ENCODE measurements around the gene CCDC194. TPM values are rescaled to one million over a fixed set of nuclear protein-coding genes. Genes with fewer than 3 reads are reported as not detected.

CCDC194 gene
- total and polyA plus RNA-seq, 2 of the 8 experiments (the other 6 are each of a cell fraction or from before 2014, with no cell fraction given): 0.33 TPM; not detected in 1

- peaks cover 0 to 4% (median 3%) of the 10 kb centered on the region in 4 experiments; a peak in 3 of 7 replicates for H3K4me1 ChIP-seq (replicated peaks in 1 of 4; ENCODE audit: control insufficient read depth in 3 of 4, insufficient read depth in 4 of 4, low read length in 3 of 4)
- no peak overlapping the region for H4K8ac ChIP-seq (ENCODE audit: extremely low read depth, insufficient read depth, low read length)
- H3K79me2 ChIP-seq (ENCODE audit: control insufficient read depth in 1 of 2, insufficient read depth in 2 of 2, low read length in 2 of 2): no peaks in the 10 kb centered on the region
- H3K56ac ChIP-seq (replicated peaks; ENCODE audit: insufficient read length, low read depth, low read length): no peak overlapping the region
- ChIA-PET POLR2A (ENCODE audit: partially characterized antibody) (interaction anchor here (0.9 to 2.1 kb wide), 4 partner anchors 9 to 56 kb away, joined by 3 to 6 read pairs (median 3); partner anchors contain the start of gene GTPBP3), CTCF (ENCODE audit: partially characterized antibody) (interaction anchor here (1.4 to 13.5 kb wide), 7 partner anchors 10 to 117 kb away, joined by 5 to 153 read pairs (median 6); partner anchors contain the start of gene CCDC194)
- H2BK5ac ChIP-seq (ENCODE audit: low read depth, low read length): no peak overlapping the region
- DNase-seq (ENCODE audit: low read depth in 1 of 2, low spot score in 2 of 2): no peak
- no peak overlapping the region for H3K9ac ChIP-seq (replicated peaks in 1 of 4; ENCODE audit: extremely low read depth in 1 of 4, low read depth in 3 of 4, low read length in 3 of 4)
- H3K18ac ChIP-seq (ENCODE audit: extremely low read depth, low read length): no peak overlapping the region
- H2BK120ac ChIP-seq (replicated peaks; ENCODE audit: low read depth, low read length): no peak overlapping the region
- H3K27ac ChIP-seq (ENCODE audit: low read depth, low read length): no peak overlapping the region
- H3K36me3 ChIP-seq (ENCODE audit: control insufficient read depth in 2 of 4, insufficient read depth in 4 of 4, low read length in 3 of 4): no peaks in the 10 kb centered on the region
- H3K9me3 ChIP-seq (ENCODE audit: insufficient read depth in 2 of 2, low read depth in 1 of 2, low read length in 1 of 2): no peaks in the 10 kb centered on the region
- H2AK5ac ChIP-seq (ENCODE audit: low read depth, low read length): no peak overlapping the region
- no peak overlapping the region for H4K91ac ChIP-seq (replicated peaks; ENCODE audit: insufficient read length, low read length)
- H3K4me3 ChIP-seq (ENCODE audit: extremely low read depth in 1 of 4, insufficient read depth in 2 of 4, low read depth in 3 of 4, low read length in 4 of 4): no peak overlapping the region
- H2BK12ac ChIP-seq (ENCODE audit: low read depth, low read length): no peak overlapping the region
- H4K20me1 ChIP-seq (replicated peaks in 1 of 2; ENCODE audit: control insufficient read depth in 1 of 2, insufficient read depth in 2 of 2, low read length in 2 of 2): no peaks in the 10 kb centered on the region
- H3K4me2 ChIP-seq (ENCODE audit: insufficient read depth in 1 of 2, low read depth in 2 of 2, low read length in 2 of 2): no peak overlapping the region
- H3K23me2 ChIP-seq (ENCODE audit: low read depth, low read length): no peaks in the 10 kb centered on the region
- H3K79me1 ChIP-seq (ENCODE audit: low read depth, low read length): no peaks in the 10 kb centered on the region
- 74% methylated on average over 5 of the region's 6 CpGs; no CpG with 5 or more reads in 1 of the 2 experiments for WGBS, 2 experiments (ENCODE audit: extremely low coverage in 1 of 2, insufficient coverage in 1 of 2, insufficient read length in 1 of 2, insufficient replicate concordance in 2 of 2, low coverage in 1 of 2, low lambda C conversion rate in 2 of 2, missing lambda C conversion rate in 1 of 2)
- no peak overlapping the region for H2BK20ac ChIP-seq (ENCODE audit: low read length)
- H4K5ac ChIP-seq (ENCODE audit: insufficient read length, low read depth, low read length): no peak overlapping the region
- H2AFZ ChIP-seq (ENCODE audit: low read length): no peak overlapping the region
- no peak overlapping the region for H3K23ac ChIP-seq (ENCODE audit: insufficient read length)
- FAIRE-seq: no peak
- H3K14ac ChIP-seq (ENCODE audit: insufficient read length): no peak overlapping the region
- H3K4ac ChIP-seq (replicated peaks; ENCODE audit: insufficient read length, low read depth, low read length): no peak overlapping the region
- no peaks in the 10 kb centered on the region for H3K27me3 ChIP-seq (replicated peaks in 1 of 4; ENCODE audit: control insufficient read depth in 3 of 4, extremely low read depth in 1 of 4, insufficient read depth in 3 of 4, low read length in 3 of 4)
- peak overlapping the region; percentile 72; the same call in 1 of the 2 replicates for H2BK15ac ChIP-seq (ENCODE audit: low read length)
- TF ChIP-seq CEBPB (IDR thresholded peaks at IDR 0.05; ENCODE audit: low read depth, low read length) (no peak), SIRT6 (IDR thresholded peaks at IDR 0.05; ENCODE audit: low read length) (no peak), PHF8 (conservative IDR thresholded peaks at IDR 0.05; ENCODE audit: low read depth, low read length) (no peak), TEAD4 (IDR thresholded peaks at IDR 0.05; ENCODE audit: low read depth, low read length) (no peak), POLR2A (IDR thresholded peaks at IDR 0.05; ENCODE audit: control extremely low read depth in 1 of 2, low read depth in 2 of 2, low read length in 2 of 2) (no peak), TCF12 (IDR thresholded peaks at IDR 0.05; ENCODE audit: low read depth, low read length) (no peak), SRF (IDR thresholded peaks at IDR 0.05; ENCODE audit: low read depth, low read length) (no peak), JUND (IDR thresholded peaks at IDR 0.05; ENCODE audit: low read length) (no peak), E2F6 (IDR thresholded peaks at IDR 0.05) (no peak), TBP (IDR thresholded peaks at IDR 0.05; ENCODE audit: low read depth, low read length) (no peak), EZH2 (IDR thresholded peaks at IDR 0.05; ENCODE audit: low read depth, low read length, severe bottlenecking) (no peak)
- TF ChIP-seq, protein P1, sequence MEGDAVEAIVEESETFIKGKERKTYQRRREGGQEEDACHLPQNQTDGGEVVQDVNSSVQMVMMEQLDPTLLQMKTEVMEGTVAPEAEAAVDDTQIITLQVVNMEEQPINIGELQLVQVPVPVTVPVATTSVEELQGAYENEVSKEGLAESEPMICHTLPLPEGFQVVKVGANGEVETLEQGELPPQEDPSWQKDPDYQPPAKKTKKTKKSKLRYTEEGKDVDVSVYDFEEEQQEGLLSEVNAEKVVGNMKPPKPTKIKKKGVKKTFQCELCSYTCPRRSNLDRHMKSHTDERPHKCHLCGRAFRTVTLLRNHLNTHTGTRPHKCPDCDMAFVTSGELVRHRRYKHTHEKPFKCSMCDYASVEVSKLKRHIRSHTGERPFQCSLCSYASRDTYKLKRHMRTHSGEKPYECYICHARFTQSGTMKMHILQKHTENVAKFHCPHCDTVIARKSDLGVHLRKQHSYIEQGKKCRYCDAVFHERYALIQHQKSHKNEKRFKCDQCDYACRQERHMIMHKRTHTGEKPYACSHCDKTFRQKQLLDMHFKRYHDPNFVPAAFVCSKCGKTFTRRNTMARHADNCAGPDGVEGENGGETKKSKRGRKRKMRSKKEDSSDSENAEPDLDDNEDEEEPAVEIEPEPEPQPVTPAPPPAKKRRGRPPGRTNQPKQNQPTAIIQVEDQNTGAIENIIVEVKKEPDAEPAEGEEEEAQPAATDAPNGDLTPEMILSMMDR (IDR thresholded peaks at IDR 0.05; ENCODE audit: control extremely low read depth in 1 of 3, insufficient read depth in 1 of 3, low read depth in 1 of 3, low read length in 3 of 3): no peak
Observed at GRCh38 chr19:17347361-17347760, 46.6 kb downstream of the CCDC194 start.
